ENCODE measurements around the gene FXR1.

Gene FXR1

GRCh38 chr3:180979961-180980360 is 67.5 kb downstream of the FXR1 start:
- no peak overlapping the region for H3K27ac ChIP-seq (replicated peaks; ENCODE audit: low read length)
- no peak overlapping the region for H3K18ac ChIP-seq (ENCODE audit: low read length)
- H3K4me3 ChIP-seq (ENCODE audit: low read length in 2 of 2) = no peak overlapping the region
- H2AFZ ChIP-seq (ENCODE audit: low read length) = no peak overlapping the region
- H3K23ac ChIP-seq (ENCODE audit: low read depth, low read length, poor library complexity) = no peak overlapping the region
- H2AK5ac ChIP-seq (ENCODE audit: low read depth, low read length) = no peak overlapping the region
- no peak overlapping the region for H3K9ac ChIP-seq (ENCODE audit: low read depth, low read length, poor library complexity)
- no peak overlapping the region for H2BK5ac ChIP-seq (ENCODE audit: low read length)
- H3K27me3 ChIP-seq (ENCODE audit: control insufficient read depth in 3 of 3, insufficient read depth in 3 of 3, low read depth in 1 of 3, low read length in 3 of 3) = no peaks in the 10 kb centered on the region
- no peak for DNase-seq (ENCODE audit: low spot score)
- H3K4me1 ChIP-seq (ENCODE audit: control insufficient read depth in 2 of 2, insufficient read depth in 1 of 2, low read depth in 1 of 2, low read length in 2 of 2) = no peaks in the 10 kb centered on the region
- H2BK12ac ChIP-seq (ENCODE audit: low read length) = no peak overlapping the region
- no peaks in the 10 kb centered on the region for H3K9me3 ChIP-seq (replicated peaks in 1 of 2; ENCODE audit: control insufficient read depth in 2 of 2, insufficient read depth in 1 of 2, low read depth in 1 of 2, low read length in 2 of 2)
- H3K4me2 ChIP-seq (ENCODE audit: insufficient read depth, low read length, poor library complexity, severe bottlenecking) = no peak overlapping the region
- no peak overlapping the region for H4K8ac ChIP-seq (ENCODE audit: low read depth, low read length)
- H3K79me1 ChIP-seq (ENCODE audit: low read depth, low read length) = no peaks in the 10 kb centered on the region
- no peak overlapping the region for H2BK120ac ChIP-seq (ENCODE audit: low read depth, low read length)
- H4K91ac ChIP-seq (ENCODE audit: low read depth, low read length, poor library complexity) = no peak overlapping the region
- no peak overlapping the region for H3K4ac ChIP-seq (ENCODE audit: low read length)
- H3K36me3 ChIP-seq (replicated peaks in 1 of 2; ENCODE audit: control insufficient read depth in 2 of 2, insufficient read depth in 2 of 2, low read length in 2 of 2) = peaks cover 8 to 96% of the 10 kb centered on the region in 2 donors
- no peak overlapping the region for H3K14ac ChIP-seq (ENCODE audit: low read length)
- H2BK15ac ChIP-seq (ENCODE audit: low read length) = no peak overlapping the region

GRCh38 chr3:180980611-180981010 is 68.1 kb downstream of the FXR1 start:
- H2AFZ ChIP-seq (ENCODE audit: low read length) = no peak overlapping the region
- H3K4ac ChIP-seq (ENCODE audit: low read length) = no peak overlapping the region
- H3K79me1 ChIP-seq (ENCODE audit: low read depth, low read length) = no peaks in the 10 kb centered on the region

GRCh38 chr3:180981912-180982311 is 69.4 kb downstream of the FXR1 start:
- no peak overlapping the region for H3K23ac ChIP-seq (ENCODE audit: low read depth, low read length, poor library complexity)
- no peak overlapping the region for H2AFZ ChIP-seq (ENCODE audit: low read length)
- H2BK15ac ChIP-seq (ENCODE audit: low read length) = no peak overlapping the region
- H3K27me3 ChIP-seq (ENCODE audit: control insufficient read depth in 3 of 3, insufficient read depth in 3 of 3, low read depth in 1 of 3, low read length in 3 of 3) = no peaks in the 10 kb centered on the region
- no peak overlapping the region for H3K9ac ChIP-seq (ENCODE audit: low read depth, low read length, poor library complexity)
- no peak overlapping the region for H3K14ac ChIP-seq (ENCODE audit: low read length)
- H3K9me3 ChIP-seq (replicated peaks in 1 of 2; ENCODE audit: control insufficient read depth in 2 of 2, insufficient read depth in 1 of 2, low read depth in 1 of 2, low read length in 2 of 2) = no peaks in the 10 kb centered on the region
- no peak overlapping the region for H2AK5ac ChIP-seq (ENCODE audit: low read depth, low read length)
- H4K8ac ChIP-seq (ENCODE audit: low read depth, low read length) = no peak overlapping the region
- no peak overlapping the region for H2BK120ac ChIP-seq (ENCODE audit: low read depth, low read length)
- no peak overlapping the region for H3K4me2 ChIP-seq (ENCODE audit: insufficient read depth, low read length, poor library complexity, severe bottlenecking)
- H3K18ac ChIP-seq (ENCODE audit: low read length) = no peak overlapping the region
- no peak overlapping the region for H3K4ac ChIP-seq (ENCODE audit: low read length)
- no peak overlapping the region for H3K27ac ChIP-seq (replicated peaks; ENCODE audit: low read length)
- H3K36me3 ChIP-seq (replicated peaks in 1 of 2; ENCODE audit: control insufficient read depth in 2 of 2, insufficient read depth in 2 of 2, low read length in 2 of 2) = peaks cover 9 to 95% of the 10 kb centered on the region in 2 donors
- no peak overlapping the region for H2BK5ac ChIP-seq (ENCODE audit: low read length)
- no peaks in the 10 kb centered on the region for H3K4me1 ChIP-seq (ENCODE audit: control insufficient read depth in 2 of 2, insufficient read depth in 1 of 2, low read depth in 1 of 2, low read length in 2 of 2)
- no peaks in the 10 kb centered on the region for H3K79me1 ChIP-seq (ENCODE audit: low read depth, low read length)
- no peak overlapping the region for H4K91ac ChIP-seq (ENCODE audit: low read depth, low read length, poor library complexity)
- no peak overlapping the region for H2BK12ac ChIP-seq (ENCODE audit: low read length)
- H3K4me3 ChIP-seq (ENCODE audit: low read length in 2 of 2) = no peak overlapping the region
- DNase-seq (ENCODE audit: low spot score) = no peak
- no CpG with 5 or more reads among the region's 2 CpGs for WGBS, 2 donors (ENCODE audit: extremely low coverage in 2 of 2, insufficient read length in 2 of 2, insufficient replicate concordance in 1 of 2)

More at GRCh38 chr3:180980611-180981010, 68.1 kb downstream of the FXR1 start:
- Histone ChIP-seq H2AK5ac (ENCODE audit: low read depth, low read length) (no peak overlapping the region), H3K27ac (replicated peaks; ENCODE audit: low read length) (no peak overlapping the region), H3K36me3 (replicated peaks in 1 of 2; ENCODE audit: control insufficient read depth in 2 of 2, insufficient read depth in 2 of 2, low read length in 2 of 2) (peaks cover 9 to 96% of the 10 kb centered on the region in 2 donors), H3K14ac (ENCODE audit: low read length) (no peak overlapping the region), H2BK15ac (ENCODE audit: low read length) (no peak overlapping the region), H3K4me1 (ENCODE audit: control insufficient read depth in 2 of 2, insufficient read depth in 1 of 2, low read depth in 1 of 2, low read length in 2 of 2) (no peaks in the 10 kb centered on the region), H3K9me3 (replicated peaks in 1 of 2; ENCODE audit: control insufficient read depth in 2 of 2, insufficient read depth in 1 of 2, low read depth in 1 of 2, low read length in 2 of 2) (no peaks in the 10 kb centered on the region), H2BK12ac (ENCODE audit: low read length) (no peak overlapping the region), H3K4me3 (ENCODE audit: low read length in 2 of 2) (no peak overlapping the region), H2BK120ac (ENCODE audit: low read depth, low read length) (no peak overlapping the region), H3K18ac (ENCODE audit: low read length) (no peak overlapping the region), H2BK5ac (ENCODE audit: low read length) (no peak overlapping the region), H4K8ac (ENCODE audit: low read depth, low read length) (no peak overlapping the region), H3K23ac (ENCODE audit: low read depth, low read length, poor library complexity) (no peak overlapping the region), H3K27me3 (ENCODE audit: control insufficient read depth in 3 of 3, insufficient read depth in 3 of 3, low read depth in 1 of 3, low read length in 3 of 3) (no peaks in the 10 kb centered on the region), H3K4me2 (ENCODE audit: insufficient read depth, low read length, poor library complexity, severe bottlenecking) (no peak overlapping the region), H3K9ac (ENCODE audit: low read depth, low read length, poor library complexity) (no peak overlapping the region), H4K91ac (ENCODE audit: low read depth, low read length, poor library complexity) (no peak overlapping the region)
- DNase-seq (ENCODE audit: low spot score) = no peak

- H4K8ac ChIP-seq (ENCODE audit: low read depth, low read length) = no peak overlapping the region
- DNase-seq (ENCODE audit: low spot score) = no peak
- no peaks in the 10 kb centered on the region for H3K27me3 ChIP-seq (ENCODE audit: control insufficient read depth in 3 of 3, insufficient read depth in 3 of 3, low read depth in 1 of 3, low read length in 3 of 3)
- no peaks in the 10 kb centered on the region for H3K79me1 ChIP-seq (ENCODE audit: low read depth, low read length)
- no peak overlapping the region for H2BK5ac ChIP-seq (ENCODE audit: low read length)
- WGBS, 2 donors (ENCODE audit: extremely low coverage in 2 of 2, insufficient read length in 2 of 2, insufficient replicate concordance in 1 of 2) = no CpG with 5 or more reads among the region's 2 CpGs
- H2AFZ ChIP-seq (ENCODE audit: low read length) = no peak overlapping the region
- H3K4me2 ChIP-seq (ENCODE audit: insufficient read depth, low read length, poor library complexity, severe bottlenecking) = no peak overlapping the region
- no peak overlapping the region for H3K27ac ChIP-seq (replicated peaks; ENCODE audit: low read length)
- H3K4me1 ChIP-seq (ENCODE audit: control insufficient read depth in 2 of 2, insufficient read depth in 1 of 2, low read depth in 1 of 2, low read length in 2 of 2) = no peaks in the 10 kb centered on the region
- H2BK15ac ChIP-seq (ENCODE audit: low read length) = no peak overlapping the region
- no peaks in the 10 kb centered on the region for H3K9me3 ChIP-seq (replicated peaks in 1 of 2; ENCODE audit: control insufficient read depth in 2 of 2, insufficient read depth in 1 of 2, low read depth in 1 of 2, low read length in 2 of 2)
- H3K4ac ChIP-seq (ENCODE audit: low read length) = no peak overlapping the region
- no peak overlapping the region for H3K14ac ChIP-seq (ENCODE audit: low read length)
- H3K9ac ChIP-seq (ENCODE audit: low read depth, low read length, poor library complexity) = no peak overlapping the region
- no peak overlapping the region for H3K23ac ChIP-seq (ENCODE audit: low read depth, low read length, poor library complexity)
- H2AK5ac ChIP-seq (ENCODE audit: low read depth, low read length) = no peak overlapping the region
- peaks cover 13 to 94% of the 10 kb centered on the region in 2 donors for H3K36me3 ChIP-seq (replicated peaks in 1 of 2; ENCODE audit: control insufficient read depth in 2 of 2, insufficient read depth in 2 of 2, low read length in 2 of 2)
- no peak overlapping the region for H4K91ac ChIP-seq (ENCODE audit: low read depth, low read length, poor library complexity)
- H2BK120ac ChIP-seq (ENCODE audit: low read depth, low read length) = no peak overlapping the region
- H2BK12ac ChIP-seq (ENCODE audit: low read length) = no peak overlapping the region
- H3K4me3 ChIP-seq (ENCODE audit: low read length in 2 of 2) = no peak overlapping the region
- H3K18ac ChIP-seq (ENCODE audit: low read length) = no peak overlapping the region
These were observed 70.7 kb downstream of the FXR1 start for GRCh38 chr3:180983136-180983535.

Measured in neuronal stem cell (in vitro differentiated cells).